ENCODE measurements around the gene PANX1. TPM values are rescaled to one million over a fixed set of nuclear protein-coding genes. Genes with fewer than 3 reads are reported as not detected.

The PANX1 gene
- total RNA-seq, 1 donor: 48.1 TPM

DNA sequence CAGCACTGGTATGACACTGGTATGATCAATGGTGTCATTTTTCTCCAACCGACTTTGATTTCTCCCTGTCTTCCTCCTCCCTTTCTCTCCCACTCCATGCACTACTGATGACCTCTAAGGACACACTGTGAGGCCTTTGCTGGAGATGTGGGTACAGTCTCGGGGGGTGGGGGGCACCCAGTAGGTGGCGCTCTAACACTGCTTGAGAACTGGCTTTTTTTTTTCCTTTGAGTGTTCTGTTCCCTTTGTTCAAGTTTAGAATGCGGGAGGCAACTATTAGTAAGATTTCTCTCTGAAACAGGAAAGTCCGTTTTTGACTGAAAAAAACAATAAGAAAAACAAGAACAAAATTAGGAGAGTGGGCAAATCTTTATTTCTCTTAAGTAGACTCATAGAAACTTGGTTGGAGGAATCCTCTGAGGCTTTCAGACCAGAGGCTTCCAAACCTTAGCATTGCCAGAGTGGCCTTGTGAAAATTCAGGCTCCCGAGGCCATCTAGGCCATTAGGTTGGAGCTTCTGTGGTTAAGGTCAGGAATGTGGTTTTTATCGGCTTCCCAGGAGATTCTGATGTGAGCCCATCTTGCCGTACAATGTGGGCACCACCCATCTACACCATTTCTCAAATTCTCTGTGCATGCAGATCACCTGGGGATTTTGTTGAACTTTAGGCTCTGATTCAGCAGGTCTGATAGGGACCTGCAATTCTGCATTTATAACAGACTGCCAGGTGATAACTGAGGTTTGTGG lies 43.2 kb downstream of the PANX1 start:
- no peaks in the 10 kb centered on the region for H3K27me3 ChIP-seq (ENCODE audit: insufficient read depth, low read length)
- H4K20me1 ChIP-seq (ENCODE audit: insufficient read depth, low read length): peaks cover 37% of the 10 kb centered on the region
- H3K36me3 ChIP-seq (ENCODE audit: insufficient read depth, low read length): no peaks in the 10 kb centered on the region
- H3K4me2 ChIP-seq (ENCODE audit: insufficient read depth, low read length): no peak overlapping the region
- TF ChIP-seq, protein P1, sequence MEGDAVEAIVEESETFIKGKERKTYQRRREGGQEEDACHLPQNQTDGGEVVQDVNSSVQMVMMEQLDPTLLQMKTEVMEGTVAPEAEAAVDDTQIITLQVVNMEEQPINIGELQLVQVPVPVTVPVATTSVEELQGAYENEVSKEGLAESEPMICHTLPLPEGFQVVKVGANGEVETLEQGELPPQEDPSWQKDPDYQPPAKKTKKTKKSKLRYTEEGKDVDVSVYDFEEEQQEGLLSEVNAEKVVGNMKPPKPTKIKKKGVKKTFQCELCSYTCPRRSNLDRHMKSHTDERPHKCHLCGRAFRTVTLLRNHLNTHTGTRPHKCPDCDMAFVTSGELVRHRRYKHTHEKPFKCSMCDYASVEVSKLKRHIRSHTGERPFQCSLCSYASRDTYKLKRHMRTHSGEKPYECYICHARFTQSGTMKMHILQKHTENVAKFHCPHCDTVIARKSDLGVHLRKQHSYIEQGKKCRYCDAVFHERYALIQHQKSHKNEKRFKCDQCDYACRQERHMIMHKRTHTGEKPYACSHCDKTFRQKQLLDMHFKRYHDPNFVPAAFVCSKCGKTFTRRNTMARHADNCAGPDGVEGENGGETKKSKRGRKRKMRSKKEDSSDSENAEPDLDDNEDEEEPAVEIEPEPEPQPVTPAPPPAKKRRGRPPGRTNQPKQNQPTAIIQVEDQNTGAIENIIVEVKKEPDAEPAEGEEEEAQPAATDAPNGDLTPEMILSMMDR (IDR thresholded peaks at IDR 0.05; ENCODE audit: extremely low read depth, low read depth, low read length): peak; percentile 95
- peak; percentile 84 for DNase-seq (ENCODE audit: insufficient read length, low spot score, missing footprints)
- no peaks in the 10 kb centered on the region for H3K9me3 ChIP-seq (ENCODE audit: low read depth, low read length)
- H3K27ac ChIP-seq (ENCODE audit: low read depth, low read length): no peak overlapping the region
- H2AFZ ChIP-seq (ENCODE audit: low read length): no peak overlapping the region
- peaks cover 14% of the 10 kb centered on the region for H3K4me1 ChIP-seq (ENCODE audit: insufficient read depth, low read length)
- no peak overlapping the region for H3K4me3 ChIP-seq (ENCODE audit: insufficient read depth, low read length)
- H3K79me2 ChIP-seq (ENCODE audit: insufficient read depth, low read length): peaks cover 44% of the 10 kb centered on the region

DNA sequence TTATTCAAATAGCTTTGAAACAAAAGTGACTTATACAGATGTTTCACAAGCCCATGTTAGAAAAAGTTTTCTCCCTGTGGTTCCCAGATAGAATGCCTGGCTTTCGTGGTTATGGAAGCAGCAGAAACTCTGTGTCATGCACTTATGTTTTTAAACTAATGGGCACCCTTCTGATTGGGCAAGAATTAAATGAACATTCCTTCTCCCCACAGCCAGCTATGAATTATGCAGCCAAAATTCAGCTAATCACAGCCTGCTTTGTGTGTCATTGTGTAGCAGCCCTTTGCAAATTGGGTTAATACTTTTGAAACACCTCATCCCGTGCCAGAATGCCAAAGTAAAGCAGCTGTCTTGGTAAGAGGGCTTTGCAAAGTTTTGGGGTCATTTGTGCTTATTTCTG lies 46.9 kb downstream of the PANX1 start:
- Histone ChIP-seq H3K79me2 (ENCODE audit: insufficient read depth, low read length) (peaks cover 34% of the 10 kb centered on the region), H3K4me2 (ENCODE audit: insufficient read depth, low read length) (peak overlapping the region; percentile 35), H3K4me1 (ENCODE audit: insufficient read depth, low read length) (peaks cover 14% of the 10 kb centered on the region)

DNA sequence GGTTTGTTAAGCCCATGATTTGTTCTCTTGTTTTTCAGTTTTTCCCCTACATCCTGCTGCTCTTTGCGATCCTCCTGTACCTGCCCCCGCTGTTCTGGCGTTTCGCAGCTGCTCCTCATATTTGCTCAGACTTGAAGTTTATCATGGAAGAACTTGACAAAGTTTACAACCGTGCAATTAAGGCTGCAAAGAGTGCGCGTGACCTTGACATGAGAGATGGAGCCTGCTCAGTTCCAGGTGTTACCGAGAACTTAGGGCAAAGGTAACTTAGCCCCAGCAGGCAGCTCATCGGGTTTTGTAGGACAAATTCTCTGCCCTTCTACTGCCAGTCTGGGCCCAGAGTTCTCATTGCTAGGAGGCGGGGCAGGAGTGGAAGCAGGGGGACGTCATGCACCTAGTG lies 49.7 kb downstream of the PANX1 start:
- no peak for DNase-seq (ENCODE audit: insufficient read length, low spot score, missing footprints)
- peaks cover 19% of the 10 kb centered on the region for H4K20me1 ChIP-seq (ENCODE audit: insufficient read depth, low read length)
- H3K36me3 ChIP-seq (ENCODE audit: insufficient read depth, low read length): peaks cover 14% of the 10 kb centered on the region
- H3K79me2 ChIP-seq (ENCODE audit: insufficient read depth, low read length): peaks cover 10% of the 10 kb centered on the region
- H3K9me3 ChIP-seq (ENCODE audit: low read depth, low read length): no peaks in the 10 kb centered on the region
- peaks cover 14% of the 10 kb centered on the region for H3K4me1 ChIP-seq (ENCODE audit: insufficient read depth, low read length)
- H3K4me3 ChIP-seq (ENCODE audit: insufficient read depth, low read length): no peak overlapping the region
- H3K4me2 ChIP-seq (ENCODE audit: insufficient read depth, low read length): no peak overlapping the region
- no peak overlapping the region for H3K27ac ChIP-seq (ENCODE audit: low read depth, low read length)
- TF ChIP-seq, protein P1 (IDR thresholded peaks at IDR 0.05; ENCODE audit: extremely low read depth, low read depth, low read length): no peak
- H2AFZ ChIP-seq (ENCODE audit: low read length): no peak overlapping the region
- no peaks in the 10 kb centered on the region for H3K27me3 ChIP-seq (ENCODE audit: insufficient read depth, low read length)

More for the DNA sequence above, 46.9 kb downstream of the PANX1 start:
- Histone ChIP-seq H3K4me3 (ENCODE audit: insufficient read depth, low read length) (no peak overlapping the region), H2AFZ (ENCODE audit: low read length) (no peak overlapping the region), H4K20me1 (ENCODE audit: insufficient read depth, low read length) (peaks cover 41% of the 10 kb centered on the region), H3K36me3 (ENCODE audit: insufficient read depth, low read length) (peaks cover 9% of the 10 kb centered on the region), H3K9me3 (ENCODE audit: low read depth, low read length) (no peaks in the 10 kb centered on the region), H3K27me3 (ENCODE audit: insufficient read depth, low read length) (no peaks in the 10 kb centered on the region), H3K27ac (ENCODE audit: low read depth, low read length) (peak overlapping the region; percentile 39)
- TF ChIP-seq, protein P1 (IDR thresholded peaks at IDR 0.05; ENCODE audit: extremely low read depth, low read depth, low read length): no peak
- DNase-seq (ENCODE audit: insufficient read length, low spot score, missing footprints): peak; percentile 43

DNA sequence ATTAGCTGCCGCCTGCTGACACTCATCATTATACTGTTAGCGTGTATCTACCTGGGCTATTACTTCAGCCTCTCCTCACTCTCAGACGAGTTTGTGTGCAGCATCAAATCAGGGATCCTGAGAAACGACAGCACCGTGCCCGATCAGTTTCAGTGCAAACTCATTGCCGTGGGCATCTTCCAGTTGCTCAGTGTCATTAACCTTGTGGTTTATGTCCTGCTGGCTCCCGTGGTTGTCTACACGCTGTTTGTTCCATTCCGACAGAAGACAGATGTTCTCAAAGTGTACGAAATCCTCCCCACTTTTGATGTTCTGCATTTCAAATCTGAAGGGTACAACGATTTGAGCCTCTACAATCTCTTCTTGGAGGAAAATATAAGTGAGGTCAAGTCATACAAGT lies 51.1 kb downstream of the PANX1 start:
- Histone ChIP-seq H3K4me3 (ENCODE audit: insufficient read depth, low read length) (no peak overlapping the region), H3K79me2 (ENCODE audit: insufficient read depth, low read length) (peaks cover 2% of the 10 kb centered on the region), H3K4me2 (ENCODE audit: insufficient read depth, low read length) (no peak overlapping the region), H3K9me3 (ENCODE audit: low read depth, low read length) (no peaks in the 10 kb centered on the region), H4K20me1 (ENCODE audit: insufficient read depth, low read length) (peaks cover 16% of the 10 kb centered on the region), H2AFZ (ENCODE audit: low read length) (no peak overlapping the region), H3K36me3 (ENCODE audit: insufficient read depth, low read length) (peaks cover 14% of the 10 kb centered on the region), H3K4me1 (ENCODE audit: insufficient read depth, low read length) (peaks cover 22% of the 10 kb centered on the region), H3K27ac (ENCODE audit: low read depth, low read length) (no peak overlapping the region), H3K27me3 (ENCODE audit: insufficient read depth, low read length) (no peaks in the 10 kb centered on the region)
- no peak for DNase-seq (ENCODE audit: insufficient read length, low spot score, missing footprints)
- TF ChIP-seq, protein P1 (IDR thresholded peaks at IDR 0.05; ENCODE audit: extremely low read depth, low read depth, low read length): no peak

Data from osteoblast (primary cell).